ENCODE data around the gene MCU. TPM values are rescaled to one million over a fixed set of nuclear protein-coding genes. Genes with fewer than 3 reads are reported as not detected.

The MCU gene
- total RNA-seq, 1 donor from 2014 or later = 15.5 TPM

DNA sequence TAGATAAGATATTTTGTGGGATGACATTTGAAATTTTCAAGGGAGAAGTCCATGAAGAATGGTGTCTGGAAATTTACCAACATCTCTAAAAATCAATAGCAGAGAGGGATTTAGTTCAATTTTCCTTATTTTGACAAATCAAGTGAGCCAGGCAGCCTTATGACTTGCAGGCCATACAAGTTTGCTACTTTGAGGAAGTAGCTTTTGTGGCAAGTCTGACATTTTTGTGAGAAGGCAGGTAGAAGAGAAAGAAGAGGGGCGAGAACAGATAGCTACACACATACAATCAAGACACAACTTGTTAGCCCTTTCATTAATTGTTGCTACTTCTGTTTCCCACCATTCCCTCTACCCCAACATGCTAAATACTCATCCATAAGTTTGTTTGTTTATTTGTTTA, 127.1 kb downstream of the MCU start:
- peaks cover 3% of the 10 kb centered on the region for H3K36me3 Mint-ChIP-seq (ENCODE audit: low read depth)
- intact Hi-C loops (cut with micrococcal nuclease) = no loop called here
- H3K27me3 Mint-ChIP-seq = no peaks in the 10 kb centered on the region
- DNase-seq (no peak), ATAC-seq (ENCODE audit: low read depth) (no peak)
- POLR2A ChIA-PET = no interaction called here
- no peak overlapping the region for H3K27ac Mint-ChIP-seq
- peaks cover 3% of the 10 kb centered on the region for H3K4me1 Mint-ChIP-seq
- TF ChIP-seq CTCF (IDR thresholded peaks at IDR 0.05) = no peak
- H3K4me3 Mint-ChIP-seq = no peak overlapping the region
- CTCF ChIA-PET = no interaction called here
- H3K9me3 Mint-ChIP-seq = no peaks in the 10 kb centered on the region

GRCh38 chr10:72821606-72822005, 129.7 kb downstream of the MCU start:
- no peak overlapping the region for H3K27ac Mint-ChIP-seq
- H3K4me3 Mint-ChIP-seq = no peak overlapping the region
- H3K36me3 Mint-ChIP-seq (ENCODE audit: low read depth) = peaks cover 3% of the 10 kb centered on the region
- ChIA-PET CTCF (no interaction called here), POLR2A (no interaction called here)
- DNase-seq (no peak), ATAC-seq (ENCODE audit: low read depth) (no peak)
- H3K4me1 Mint-ChIP-seq = peaks cover 3% of the 10 kb centered on the region
- intact Hi-C loops (cut with micrococcal nuclease) = no loop called here
- no peak for TF ChIP-seq CTCF (IDR thresholded peaks at IDR 0.05)
- H3K27me3 Mint-ChIP-seq = no peaks in the 10 kb centered on the region
- no peaks in the 10 kb centered on the region for H3K9me3 Mint-ChIP-seq

GRCh38 chr10:72822342-72822986, 130.5 kb downstream of the MCU start:
- Mint-ChIP-seq H3K9me3 (no peaks in the 10 kb centered on the region), H3K27ac (no peak overlapping the region), H3K27me3 (no peaks in the 10 kb centered on the region), H3K4me3 (no peak overlapping the region), H3K4me1 (peaks cover 3% of the 10 kb centered on the region), H3K36me3 (ENCODE audit: low read depth) (peaks cover 3% of the 10 kb centered on the region)
- no peak for TF ChIP-seq CTCF (IDR thresholded peaks at IDR 0.05)
- POLR2A ChIA-PET = no interaction called here
- DNase-seq (no peak), ATAC-seq (ENCODE audit: low read depth) (no peak)
- intact Hi-C loops (cut with micrococcal nuclease) = no loop called here
- CTCF ChIA-PET = interaction anchor here (0.6 kb wide), 1 partner anchor 21 kb away, joined by 3 read pairs; no protein-coding TSS in a partner anchor

DNA sequence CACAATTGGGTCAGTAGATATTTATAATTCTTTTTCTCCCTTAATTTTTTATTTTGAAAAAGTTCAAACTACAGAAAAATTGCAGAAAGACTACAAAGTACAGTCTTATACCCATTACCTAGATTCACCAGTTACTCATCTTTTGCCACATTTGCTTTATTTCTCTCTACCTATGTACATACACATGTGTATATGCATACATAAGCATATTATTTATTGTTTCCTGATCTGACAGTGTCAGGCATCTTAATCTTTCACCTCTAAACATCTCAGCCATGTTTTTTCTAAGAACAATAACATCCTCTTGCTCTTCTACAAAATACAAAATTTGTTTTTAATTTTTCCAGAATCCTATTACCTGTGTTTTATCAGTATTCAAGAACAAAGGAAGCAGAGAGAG, 133.2 kb downstream of the MCU start:
- Mint-ChIP-seq H3K27me3 (no peaks in the 10 kb centered on the region), H3K27ac (no peak overlapping the region), H3K9me3 (no peaks in the 10 kb centered on the region), H3K4me3 (no peak overlapping the region), H3K4me1 (no peaks in the 10 kb centered on the region), H3K36me3 (ENCODE audit: low read depth) (peaks cover 3% of the 10 kb centered on the region)
- ChIA-PET POLR2A (no interaction called here), CTCF (no interaction called here)
- TF ChIP-seq CTCF (IDR thresholded peaks at IDR 0.05) = no peak
- intact Hi-C loops (cut with micrococcal nuclease) = no loop called here
- DNase-seq (no peak), ATAC-seq (ENCODE audit: low read depth) (no peak)

DNA sequence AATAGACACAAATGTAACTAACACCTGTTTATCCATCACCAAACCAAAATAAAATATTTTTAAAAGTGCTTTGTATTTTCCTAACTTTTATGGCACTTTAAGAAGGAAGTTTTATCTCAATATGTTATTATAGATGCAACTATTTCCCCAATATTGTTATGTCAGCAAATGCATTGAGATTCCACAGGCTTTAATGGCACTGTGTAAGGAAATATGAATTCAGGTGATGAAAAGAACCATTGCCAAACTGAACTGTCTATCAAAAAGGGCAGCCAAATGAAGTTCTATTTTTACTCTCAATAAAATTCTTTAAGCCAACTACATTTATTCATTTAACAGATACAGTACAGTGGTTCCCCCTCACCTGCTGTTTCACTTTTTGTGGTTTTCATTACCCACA, 134.4 kb downstream of the MCU start:
- Mint-ChIP-seq H3K9me3 (no peaks in the 10 kb centered on the region), H3K4me1 (no peaks in the 10 kb centered on the region), H3K36me3 (ENCODE audit: low read depth) (peaks cover 3% of the 10 kb centered on the region), H3K4me3 (no peak overlapping the region), H3K27me3 (no peaks in the 10 kb centered on the region), H3K27ac (no peak overlapping the region)
- intact Hi-C loops (cut with micrococcal nuclease) = no loop called here
- ChIA-PET POLR2A (no interaction called here), CTCF (no interaction called here)
- TF ChIP-seq CTCF (IDR thresholded peaks at IDR 0.05) = no peak
- ATAC-seq (ENCODE audit: low read depth) (no peak), DNase-seq (no peak)
